22Rv1 (cell line): ENCODE results near the gene APLF.

Experiments
- CTCF ChIP-seq: fragments of 450-650 bp; IDR thresholded peaks from 2 replicates; pipeline ENCODE4 v1.5.1; 2017; ENCODE audit warnings: mild to moderate bottlenecking
- ZFX ChIP-seq: fragments of 450-650 bp; IDR thresholded peaks from 2 replicates; pipeline ENCODE4 v1.6.1; 2017; ENCODE audit warnings: antibody characterized with exemption, borderline replicate concordance

- TF ChIP-seq CTCF: no peak
- no peak for TF ChIP-seq ZFX
Observed at GRCh38 chr2:68577183-68577582, 109.8 kb downstream of the APLF start.
